Fibroblast of peridontal ligament (primary cell): ENCODE data around the gene RRP1B.

ENCODE experiments used
- DNase-seq: peaks from one replicate; pipeline ENCODE4 v3.0.0-alpha.2; 2010; ENCODE audit errors: extremely low read depth

RRP1B gene

GRCh38 chr21:43740497-43741156, 81.3 kb downstream of the RRP1B start:
- DNase-seq = no peak

- no peak for DNase-seq
Measured at GRCh38 chr21:43741423-43742096, 82.2 kb downstream of the RRP1B start.

- no peak for DNase-seq
Measured at GRCh38 chr21:43743947-43744346, 84.6 kb downstream of the RRP1B start.

GRCh38 chr21:43744725-43745124, 85.4 kb downstream of the RRP1B start:
- DNase-seq = no peak
